DMS 273 (cell line): ENCODE measurements around the gene NLRP6.
"Not testable (repeated sequence)": the region's sequence is repeated elsewhere in the genome, so short reads cannot be mapped to it uniquely, and the experiment has no call there.

Experiments
- DNase-seq: peaks from one replicate; lab custom pipeline; 2025; ENCODE audit not compliant: unreplicated experiment; lab: John Stamatoyannopoulos, UW

Gene NLRP6

DNA sequence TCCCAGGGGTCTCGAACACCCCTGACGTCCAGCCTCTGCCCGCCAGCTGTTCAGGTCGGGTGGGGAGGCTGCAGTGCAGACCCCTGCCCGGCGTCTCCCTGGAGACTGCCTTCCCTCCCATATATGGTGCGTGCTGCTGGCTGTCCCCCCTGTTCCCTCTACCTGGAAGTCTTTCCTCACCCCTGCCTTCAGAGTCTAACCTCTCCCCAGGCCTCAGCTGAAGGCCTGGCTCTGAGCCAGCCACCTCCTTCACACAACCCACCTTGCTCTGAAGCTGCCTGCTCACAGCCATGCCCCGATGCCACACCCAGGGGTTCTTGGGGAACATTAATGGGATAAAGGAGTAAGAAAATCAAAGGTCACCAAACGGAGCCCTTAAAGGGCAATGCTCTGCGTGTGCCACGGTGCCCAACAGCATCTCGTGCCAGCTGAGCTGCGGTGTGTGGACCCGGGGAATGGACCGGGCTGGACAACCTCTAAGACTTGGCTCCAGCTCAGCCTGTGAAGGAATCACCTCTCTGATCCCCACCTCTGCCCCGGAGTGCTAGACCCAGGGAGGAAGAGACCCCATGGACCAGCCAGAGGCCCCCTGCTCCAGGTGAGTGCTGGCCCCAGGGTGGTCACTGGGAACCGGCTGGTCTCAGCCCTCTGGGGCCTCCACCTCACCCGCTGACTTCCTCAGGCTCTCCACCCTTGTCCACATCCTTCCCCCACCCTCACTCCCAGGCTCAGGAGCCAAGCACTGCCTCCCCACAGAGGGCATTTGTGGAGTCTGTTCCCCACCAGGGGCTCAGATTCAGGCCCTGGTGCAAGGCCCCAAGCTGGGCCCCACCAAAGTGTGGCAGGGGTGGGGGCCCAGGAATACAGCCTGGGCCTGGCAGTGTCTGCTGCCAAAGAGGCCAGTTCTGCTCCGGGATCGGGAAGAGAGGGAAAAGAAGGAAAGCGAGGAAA, at the start of gene NLRP6:
Gene NLRP6, plus strand, starts transcription at position 407 of the 951 bp plus-strand sequence. Its CDS starts 163 bp downstream, at position 570.
- no peak for DNase-seq

- no peak for DNase-seq
These were observed 47.8 kb upstream of the NLRP6 start for GRCh38 chr11:230431-230830.

DNA sequence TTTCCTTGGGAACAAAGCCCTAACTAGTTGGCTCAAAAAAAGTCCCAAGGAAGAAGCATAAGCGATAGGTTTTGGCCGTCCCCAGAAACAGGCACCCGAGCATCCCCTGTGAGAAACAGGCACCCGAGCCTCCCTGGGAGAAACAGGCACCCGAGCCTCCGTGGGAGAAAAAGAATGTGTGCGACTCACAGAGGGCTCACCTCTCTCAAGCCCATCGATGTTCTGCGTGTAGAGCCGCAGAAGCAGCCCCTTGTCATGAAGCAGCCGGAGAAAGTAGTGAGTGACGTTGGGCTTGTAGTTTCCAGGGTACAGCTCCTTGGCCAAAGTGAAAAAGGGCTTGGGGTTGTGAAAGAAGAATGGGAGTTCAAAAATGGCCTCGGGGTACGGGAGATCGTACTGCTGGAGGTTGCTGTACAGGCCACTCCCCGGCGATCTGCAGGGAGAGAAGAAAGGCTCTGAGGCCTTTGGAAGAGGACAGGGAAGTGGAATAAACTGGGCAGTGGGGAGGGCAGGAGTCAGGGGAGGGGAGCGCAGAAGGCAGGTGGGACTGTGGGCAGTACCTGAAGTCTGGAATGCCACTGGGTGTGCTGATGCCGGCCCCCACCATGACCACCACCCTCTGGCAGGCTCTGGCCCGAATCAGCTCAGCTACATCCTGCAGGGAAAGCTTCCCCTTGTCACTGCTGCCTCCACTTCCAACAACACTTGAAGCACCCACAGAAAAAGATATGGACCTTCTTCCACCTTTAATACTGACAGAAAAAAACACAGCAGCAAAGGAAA, 45.2 kb upstream of the NLRP6 start:
- no peak for DNase-seq

DNA sequence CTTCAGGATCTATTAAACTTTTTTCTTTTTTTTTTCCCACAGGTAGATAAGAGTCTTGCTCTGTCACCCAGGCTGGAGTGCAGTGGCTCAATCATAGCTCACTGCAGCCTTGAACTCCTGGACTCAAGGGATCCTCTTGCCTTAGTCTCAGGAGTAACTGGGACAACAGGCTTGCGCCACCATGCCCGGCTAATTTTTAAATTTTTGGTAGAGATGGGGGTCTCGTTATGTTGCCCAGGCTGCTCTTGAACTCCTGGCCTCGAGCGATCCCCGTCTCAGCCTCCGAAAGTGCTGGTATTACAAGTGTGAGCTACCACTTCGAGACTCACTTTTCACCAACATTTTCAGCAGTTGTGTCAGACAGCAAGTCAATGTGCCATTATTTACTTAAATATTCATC, 43.0 kb upstream of the NLRP6 start:
- no peak for DNase-seq

- DNase-seq, result no peak
These were observed 42.6 kb upstream of the NLRP6 start for GRCh38 chr11:235609-235996.

GRCh38 chr11:235997-236773, 42.0 kb upstream of the NLRP6 start, which contains the start of gene SIRT3:
Gene SIRT3 (minus strand): TSS chr11:236342. CDS start chr11:236328, 14 bp downstream.
- DNase-seq, result peak; percentile 85

DNA sequence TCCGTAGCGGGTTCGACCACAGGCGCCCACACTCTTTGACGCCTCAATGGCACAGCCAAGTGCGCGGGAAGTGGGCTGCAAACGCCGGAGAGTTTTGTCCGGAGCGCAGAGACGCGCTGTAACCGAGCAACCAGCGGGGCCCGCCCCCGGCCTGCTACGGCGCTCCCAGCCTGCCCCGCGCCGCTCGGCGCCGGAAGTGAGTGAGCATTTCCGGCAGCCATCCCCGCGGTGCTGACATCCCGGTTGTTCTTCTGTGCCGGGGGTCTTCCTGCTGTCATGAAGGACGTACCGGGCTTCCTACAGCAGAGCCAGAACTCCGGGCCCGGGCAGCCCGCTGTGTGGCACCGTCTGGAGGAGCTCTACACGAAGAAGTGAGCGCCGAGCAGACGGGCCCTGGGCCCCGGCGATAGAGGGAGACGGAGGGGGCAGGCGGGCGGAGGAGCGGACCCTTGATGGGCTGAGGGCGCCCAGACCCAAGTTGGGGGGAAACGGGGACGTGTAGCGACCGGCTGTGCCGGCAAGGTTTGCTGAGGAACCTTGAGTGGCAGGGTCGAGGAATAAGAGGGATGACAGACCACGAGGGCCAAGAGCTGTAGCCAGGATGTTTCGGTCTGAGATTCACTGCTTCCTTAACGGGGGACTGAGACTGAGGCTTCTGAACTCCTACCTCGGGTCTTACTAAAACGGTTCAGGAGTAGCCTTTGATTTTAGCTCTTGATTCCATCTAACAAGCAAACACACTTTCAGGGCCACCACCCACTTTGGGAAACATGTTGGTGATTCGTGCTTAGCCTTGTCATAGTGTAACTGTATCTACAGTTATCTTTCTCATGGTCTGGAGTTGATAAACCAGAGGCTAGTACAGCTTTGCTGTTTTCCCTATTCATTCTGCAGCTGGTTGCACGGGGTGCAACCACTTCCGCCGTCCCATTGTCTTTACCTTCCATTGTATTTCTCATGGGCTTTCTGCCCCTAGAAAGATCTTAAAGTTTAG, 41.1 kb upstream of the NLRP6 start, which contains the start of gene PSMD13:
Gene PSMD13, plus strand, starts transcription at position 203 of the 994 bp plus-strand sequence. Its CDS starts 74 bp downstream, at position 277.
- DNase-seq, result peak; percentile 92

DNA sequence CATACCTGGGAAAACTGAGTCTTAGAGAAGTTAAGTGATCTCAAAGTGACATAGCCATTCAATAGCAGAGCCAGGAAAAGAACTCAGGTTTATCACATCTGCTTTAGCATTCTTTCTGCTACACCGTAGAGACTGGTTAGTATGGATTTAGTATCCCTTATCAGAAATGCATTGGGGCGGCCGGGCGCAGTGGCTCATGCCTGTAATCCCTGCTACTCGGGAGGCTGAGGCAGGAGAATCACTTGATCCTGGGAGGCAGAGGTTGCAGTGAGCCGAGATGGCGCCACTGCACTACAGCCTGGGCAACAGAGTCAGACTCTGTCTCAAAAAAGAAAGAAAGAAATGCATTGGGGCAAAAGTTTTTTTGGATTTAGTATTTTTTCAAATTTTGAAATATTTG, 39.9 kb upstream of the NLRP6 start:
- DNase-seq, result not testable (repeated sequence)

DNA sequence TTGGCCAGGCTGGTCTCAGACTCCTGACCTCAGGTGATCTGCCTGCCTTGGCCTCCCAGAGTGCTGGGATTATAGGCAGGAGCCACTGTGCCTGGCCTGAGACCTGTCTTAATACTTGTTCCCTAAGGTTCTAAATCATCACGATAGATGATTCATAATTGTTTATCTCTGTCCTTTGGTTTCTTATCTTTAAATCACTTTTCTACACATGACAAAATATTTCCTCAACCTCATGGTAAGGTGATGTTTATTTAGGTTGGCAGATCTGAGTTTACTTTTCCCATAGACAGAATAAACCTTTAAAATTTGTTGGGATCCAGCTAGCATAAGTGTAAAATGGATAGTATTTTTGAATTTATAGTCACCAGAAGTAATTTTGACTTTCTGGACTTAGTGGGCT, 37.9 kb upstream of the NLRP6 start:
- no peak for DNase-seq

DNA sequence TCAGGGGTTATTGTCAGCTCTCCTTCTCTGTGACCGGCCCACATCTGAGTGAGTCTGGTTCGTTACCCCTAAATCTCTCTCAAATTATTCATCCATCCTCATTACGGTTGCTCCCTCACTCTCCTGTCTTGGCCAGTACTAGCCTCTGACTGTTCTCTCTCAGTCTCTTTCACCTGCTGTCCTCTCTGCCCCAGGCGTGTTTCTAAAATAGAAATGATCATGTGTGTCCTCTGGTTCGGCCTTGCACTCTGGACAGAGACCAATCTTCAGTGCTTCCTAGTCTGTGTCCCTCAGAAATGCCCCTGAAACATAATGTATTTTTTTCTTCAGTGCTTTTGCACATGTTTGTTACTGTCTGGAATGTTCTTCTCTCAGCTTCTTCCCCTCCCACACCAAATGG, 36.6 kb upstream of the NLRP6 start:
- no peak for DNase-seq

DNA sequence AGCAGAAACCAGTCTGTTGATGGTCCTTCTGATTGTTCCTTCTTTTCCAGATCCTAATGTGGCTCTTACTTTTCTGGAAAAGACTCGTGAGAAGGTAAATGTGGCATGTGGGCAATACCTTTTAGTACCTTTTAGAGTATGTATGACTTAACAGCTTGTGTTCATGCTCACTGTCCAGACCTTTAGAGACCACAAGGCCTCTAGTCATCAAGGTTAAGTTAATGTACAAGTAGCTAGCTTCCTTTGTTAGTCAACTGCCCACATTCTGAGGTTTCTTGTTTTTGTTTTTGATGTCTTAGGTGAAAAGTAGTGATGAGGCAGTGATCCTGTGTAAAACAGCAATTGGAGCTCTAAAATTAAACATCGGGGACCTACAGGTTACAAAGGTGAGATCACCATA, 33.8 kb upstream of the NLRP6 start:
- no peak for DNase-seq

DNA sequence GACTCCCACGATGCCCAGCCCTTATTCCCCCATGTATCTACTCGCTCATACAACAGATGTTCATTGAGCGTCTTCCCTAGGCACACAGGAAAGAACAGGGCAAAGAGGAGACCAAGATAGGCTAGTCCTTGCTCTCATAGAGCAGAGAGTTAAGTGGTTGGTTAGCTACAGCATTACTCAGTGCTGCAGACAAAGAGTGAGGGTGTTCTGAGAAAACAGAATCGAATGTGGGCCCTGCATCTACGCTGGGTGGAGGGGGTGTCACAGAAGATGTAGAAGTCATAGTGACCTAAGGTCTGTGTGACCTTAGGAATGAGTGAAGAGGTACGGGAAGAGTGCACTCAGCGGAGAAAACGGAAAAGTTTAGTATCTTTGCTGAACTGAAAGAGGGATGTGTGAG, 29.1 kb upstream of the NLRP6 start:
- no peak for DNase-seq

- no peak for DNase-seq
These were observed 27.9 kb upstream of the NLRP6 start for GRCh38 chr11:250274-250673.

- DNase-seq, result peak; percentile 49
These were observed 27.4 kb upstream of the NLRP6 start for GRCh38 chr11:250740-251299.

DNA sequence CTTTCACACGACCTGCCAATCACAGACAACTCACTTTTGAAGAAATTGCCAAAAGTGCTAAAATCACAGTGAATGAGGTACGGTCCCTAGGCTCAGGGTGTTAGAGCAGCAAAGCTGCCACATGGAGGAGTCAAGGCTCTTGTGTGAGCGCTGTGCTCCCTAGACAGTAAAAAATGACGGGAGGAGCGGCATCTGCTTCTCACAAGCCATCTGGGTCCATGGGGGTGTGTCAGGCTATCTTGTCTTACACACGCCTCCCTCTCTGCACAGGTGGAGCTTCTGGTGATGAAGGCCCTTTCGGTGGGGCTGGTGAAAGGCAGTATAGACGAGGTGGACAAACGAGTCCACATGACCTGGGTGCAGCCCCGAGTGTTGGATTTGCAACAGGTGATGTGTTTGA, 26.7 kb upstream of the NLRP6 start:
- DNase-seq, result no peak

GRCh38 chr11:252666-253065, 25.5 kb upstream of the NLRP6 start:
- no peak for DNase-seq

DNA sequence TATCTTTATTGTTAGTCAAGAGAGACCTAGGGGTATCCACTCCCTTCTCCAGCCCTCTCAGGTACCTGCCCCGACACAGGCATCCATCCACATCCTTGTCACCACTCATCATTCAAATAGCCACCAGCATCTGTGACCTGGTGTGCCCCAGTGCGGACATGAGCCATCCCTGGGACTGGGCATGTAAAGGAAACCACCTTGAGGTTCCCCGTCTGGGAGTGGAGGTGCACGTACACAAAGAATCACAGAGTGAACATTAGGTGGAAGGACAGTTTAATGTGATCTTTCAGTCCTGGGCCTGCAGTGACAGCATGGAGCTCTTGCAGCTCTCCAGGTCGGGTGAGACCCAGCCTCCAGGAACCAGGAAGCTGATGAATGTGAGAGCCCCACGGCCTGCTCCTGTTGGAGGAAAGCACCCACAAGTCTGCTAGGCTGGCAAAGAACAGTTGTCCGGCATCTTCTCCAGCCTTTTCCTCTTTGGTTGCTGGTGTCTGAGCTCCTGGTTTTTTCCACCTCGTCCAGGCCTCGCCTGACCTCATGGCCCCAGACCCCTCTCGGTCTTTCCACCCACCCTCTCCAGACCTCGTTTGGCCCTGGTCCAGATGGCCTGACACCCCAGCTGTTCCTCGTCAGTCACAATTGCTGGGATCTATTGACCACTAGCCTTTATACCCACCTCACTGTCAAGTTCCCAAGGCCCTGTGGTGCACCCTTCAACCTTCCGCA, 24.9 kb upstream of the NLRP6 start:
- no peak for DNase-seq

GRCh38 chr11:253886-254270, 24.3 kb upstream of the NLRP6 start:
- no peak for DNase-seq

- DNase-seq, result no peak
These were observed 23.0 kb upstream of the NLRP6 start for GRCh38 chr11:255176-255575.
